ENCODE data around the gene SGPP1. TPM values are rescaled to one million over a fixed set of nuclear protein-coding genes. Genes with fewer than 3 reads are reported as not detected.

SGPP1 gene
- total RNA-seq, 1 donor from 2014 or later, result 11.1 TPM

Other genes starting within 250 kb of the SGPP1 start
- 14.3 and 37.1 TPM in 2 replicates for gene PPP2R5E, start 184.7 kb downstream of the SGPP1 start, total RNA-seq
- 19.0 and 20.9 TPM in 2 replicates for gene WDR89, start 86.2 kb downstream of the SGPP1 start, total RNA-seq
- 93.6 and 96.3 TPM in 2 replicates for gene SYNE2, start 124.9 kb upstream of the SGPP1 start, total RNA-seq

All from dermis blood vessel endothelial cell (primary cell).